ENCODE results near the gene ASB6.
"Not testable (repeated sequence)": the region's sequence is repeated elsewhere in the genome, so short reads cannot be mapped to it uniquely, and the experiment has no call there.

GRCh38 chr9:129662239-129662638 is 20.3 kb upstream of the ASB6 start:
- TF ChIP-seq, protein P1, sequence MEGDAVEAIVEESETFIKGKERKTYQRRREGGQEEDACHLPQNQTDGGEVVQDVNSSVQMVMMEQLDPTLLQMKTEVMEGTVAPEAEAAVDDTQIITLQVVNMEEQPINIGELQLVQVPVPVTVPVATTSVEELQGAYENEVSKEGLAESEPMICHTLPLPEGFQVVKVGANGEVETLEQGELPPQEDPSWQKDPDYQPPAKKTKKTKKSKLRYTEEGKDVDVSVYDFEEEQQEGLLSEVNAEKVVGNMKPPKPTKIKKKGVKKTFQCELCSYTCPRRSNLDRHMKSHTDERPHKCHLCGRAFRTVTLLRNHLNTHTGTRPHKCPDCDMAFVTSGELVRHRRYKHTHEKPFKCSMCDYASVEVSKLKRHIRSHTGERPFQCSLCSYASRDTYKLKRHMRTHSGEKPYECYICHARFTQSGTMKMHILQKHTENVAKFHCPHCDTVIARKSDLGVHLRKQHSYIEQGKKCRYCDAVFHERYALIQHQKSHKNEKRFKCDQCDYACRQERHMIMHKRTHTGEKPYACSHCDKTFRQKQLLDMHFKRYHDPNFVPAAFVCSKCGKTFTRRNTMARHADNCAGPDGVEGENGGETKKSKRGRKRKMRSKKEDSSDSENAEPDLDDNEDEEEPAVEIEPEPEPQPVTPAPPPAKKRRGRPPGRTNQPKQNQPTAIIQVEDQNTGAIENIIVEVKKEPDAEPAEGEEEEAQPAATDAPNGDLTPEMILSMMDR (IDR thresholded peaks at IDR 0.05) = not testable (repeated sequence)
- not testable (repeated sequence) for TF ChIP-seq POLR2A, EP300, POLR2AphosphoS5 (IDR thresholded peaks at IDR 0.05)
